WTC11 (cell line): Measurements from ENCODE around the gene MOSMO. TPM values are rescaled to one million over a fixed set of nuclear protein-coding genes. Genes with fewer than 3 reads are reported as not detected.

ENCODE experiments used
- ATAC-seq: fragments of 200-7000 bp; cut with Tn5 transposase; 2 replicates; pipeline ENCODE4 v1.10.0; 2021; ENCODE audit warnings: mild to moderate bottlenecking, moderate library complexity
- CTCF ChIA-PET: fragments of 300-600 bp; sonication (Branson Sonifier 250); formaldehyde crosslinking; loops from one replicate; lab custom pipeline; 2021; ENCODE audit warnings: antibody characterized with exemption; lab: Charles Lee
- POLR2A ChIA-PET: fragments of 350-600 bp; sonication (Branson Sonifier 250); formaldehyde crosslinking; loops from one replicate; lab custom pipeline; 2021; ENCODE audit warnings: antibody characterized with exemption; lab: Charles Lee
- DNase-seq: peaks from one replicate; pipeline ENCODE4 v3.0.0; 2021; ENCODE audit warnings: low spot score
- H3K27ac Mint-ChIP-seq: 2 replicates; pipeline ENCODE4 v1.8.0; 2021; ENCODE audit warnings: mixed read lengths
- H3K27me3 Mint-ChIP-seq: 2 replicates; pipeline ENCODE4 v1.8.0; 2021; ENCODE audit warnings: low read depth, mild to moderate bottlenecking, moderate library complexity, mixed read lengths
- H3K36me3 Mint-ChIP-seq: 2 replicates; pipeline ENCODE4 v1.8.0; 2021; ENCODE audit warnings: mixed read lengths
- H3K4me1 Mint-ChIP-seq: 2 replicates; pipeline ENCODE4 v1.8.0; 2022; ENCODE audit warnings: mixed read lengths
- H3K4me3 Mint-ChIP-seq: 2 replicates; pipeline ENCODE4 v1.8.0; 2021; ENCODE audit warnings: mild to moderate bottlenecking, moderate library complexity, mixed read lengths
- H3K9me3 Mint-ChIP-seq: 2 replicates; pipeline ENCODE4 v1.8.0; 2021; ENCODE audit warnings: mixed read lengths
- AFF4 ChIP-seq: sonication (generic); formaldehyde crosslinking; IDR thresholded peaks from 2 replicates; pipeline ENCODE4 v1.8.1; 2023; ENCODE audit warnings: mild to moderate bottlenecking, missing genetic modification reagents, borderline replicate concordance
- CREB1 ChIP-seq: sonication (generic); formaldehyde crosslinking; IDR thresholded peaks from 2 replicates; pipeline ENCODE4 v1.8.0; 2023; ENCODE audit warnings: mild to moderate bottlenecking, missing genetic modification reagents
- CREM ChIP-seq: sonication (generic); formaldehyde crosslinking; IDR thresholded peaks from 2 replicates; pipeline ENCODE4 v1.8.1; 2022; ENCODE audit warnings: mild to moderate bottlenecking, missing genetic modification reagents, moderate library complexity
- IRF1 ChIP-seq: sonication (generic); formaldehyde crosslinking; IDR thresholded peaks from 2 replicates; pipeline ENCODE4 v1.8.0; 2023; ENCODE audit warnings: missing genetic modification reagents
- JUN ChIP-seq: sonication (generic); formaldehyde crosslinking; IDR thresholded peaks from 2 replicates; pipeline ENCODE4 v1.8.0; 2023; ENCODE audit warnings: mild to moderate bottlenecking, missing genetic modification reagents
- MAX ChIP-seq: sonication (generic); formaldehyde crosslinking; IDR thresholded peaks from 2 replicates; pipeline ENCODE4 v1.8.0; 2022; ENCODE audit warnings: mild to moderate bottlenecking, missing genetic modification reagents
- SOX15 ChIP-seq: fragments of 250-450 bp; sonication (Bioruptor Pico); IDR thresholded peaks from 2 replicates; pipeline ENCODE4 v1.9.0; 2021; ENCODE audit warnings: mild to moderate bottlenecking
- TCF7 ChIP-seq: sonication (generic); formaldehyde crosslinking; IDR thresholded peaks from 2 replicates; pipeline ENCODE4 v1.8.0; 2022; ENCODE audit warnings: mild to moderate bottlenecking, low read depth, missing genetic modification reagents, moderate library complexity
- USF2 ChIP-seq: sonication (generic); formaldehyde crosslinking; IDR thresholded peaks from 2 replicates; pipeline ENCODE4 v1.8.1; 2023; ENCODE audit warnings: mild to moderate bottlenecking, missing genetic modification reagents, moderate library complexity
- ZNF396 ChIP-seq: fragments of 250-450 bp; sonication (Bioruptor Pico); IDR thresholded peaks from 2 replicates; pipeline ENCODE4 v1.8.0; 2021; ENCODE audit warnings: mild to moderate bottlenecking, moderate library complexity, borderline replicate concordance
- ZNF512 ChIP-seq: sonication (generic); formaldehyde crosslinking; IDR thresholded peaks from 2 replicates; pipeline ENCODE4 v1.8.1; 2022; ENCODE audit warnings: missing genetic modification reagents, borderline replicate concordance
- total RNA-seq: library from RNA; stranded (reverse); gene quantifications from 3 replicates; pipeline ENCODE4 v1.2.3, GENCODE V29; 2021
- TF ChIP-seq, protein P1 (sequence below): fragments of 200-600 bp; IDR thresholded peaks from 2 replicates; pipeline ENCODE4 v1.8.0; 2022; ENCODE audit warnings: antibody characterized with exemption
- TF ChIP-seq, protein P2 (sequence below): fragments of 250-450 bp; sonication (Bioruptor Pico); IDR thresholded peaks from 2 replicates; pipeline ENCODE4 v1.9.0; 2021; ENCODE audit warnings: mild to moderate bottlenecking
- TF ChIP-seq, protein P3 (sequence below): sonication (generic); formaldehyde crosslinking; IDR thresholded peaks from 2 replicates; pipeline ENCODE4 v1.8.0; 2022; ENCODE audit warnings: missing genetic modification reagents
- TF ChIP-seq, protein P4 (sequence below): sonication (generic); formaldehyde crosslinking; IDR thresholded peaks from 2 replicates; pipeline ENCODE4 v1.8.0; 2023; ENCODE audit warnings: mild to moderate bottlenecking, missing genetic modification reagents

The MOSMO gene
- total RNA-seq, 1 experiment from 2014 or later, result 10.7 TPM

DNA sequence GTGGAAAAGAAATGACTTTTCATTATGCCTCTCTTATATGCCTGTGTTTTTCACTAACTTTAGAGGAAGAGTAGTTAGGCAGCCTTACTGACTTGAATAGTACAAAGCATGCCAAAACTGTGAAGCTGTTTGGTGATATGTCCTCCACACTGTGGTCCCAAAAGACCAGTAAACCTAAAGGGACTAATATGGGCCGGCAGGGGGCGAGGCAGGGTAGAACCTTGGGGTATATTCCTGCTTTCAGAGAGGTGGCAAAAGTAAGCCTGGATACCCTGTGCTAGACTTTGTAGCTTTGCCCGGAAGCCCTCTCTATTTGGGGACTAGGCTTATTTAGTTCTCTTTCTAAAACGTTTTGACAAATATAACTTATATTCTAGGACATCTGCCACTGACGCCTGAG, 48.0 kb downstream of the MOSMO start:
- POLR2A ChIA-PET, result interaction anchor here (0.7 kb wide), 1 partner anchor 44 kb away, joined by 6 read pairs; no protein-coding TSS in a partner anchor
- Mint-ChIP-seq H3K9me3 (no peaks in the 10 kb centered on the region), H3K36me3 (no peaks in the 10 kb centered on the region), H3K27me3 (no peaks in the 10 kb centered on the region), H3K4me1 (peaks cover 5% of the 10 kb centered on the region; the same call in 1 of the 2 replicates), H3K27ac (peak overlapping the region; percentile 22; the same call in 1 of the 2 replicates), H3K4me3 (no peak overlapping the region)
- TF ChIP-seq TCF7, result no peak
- TF ChIP-seq, protein P1, sequence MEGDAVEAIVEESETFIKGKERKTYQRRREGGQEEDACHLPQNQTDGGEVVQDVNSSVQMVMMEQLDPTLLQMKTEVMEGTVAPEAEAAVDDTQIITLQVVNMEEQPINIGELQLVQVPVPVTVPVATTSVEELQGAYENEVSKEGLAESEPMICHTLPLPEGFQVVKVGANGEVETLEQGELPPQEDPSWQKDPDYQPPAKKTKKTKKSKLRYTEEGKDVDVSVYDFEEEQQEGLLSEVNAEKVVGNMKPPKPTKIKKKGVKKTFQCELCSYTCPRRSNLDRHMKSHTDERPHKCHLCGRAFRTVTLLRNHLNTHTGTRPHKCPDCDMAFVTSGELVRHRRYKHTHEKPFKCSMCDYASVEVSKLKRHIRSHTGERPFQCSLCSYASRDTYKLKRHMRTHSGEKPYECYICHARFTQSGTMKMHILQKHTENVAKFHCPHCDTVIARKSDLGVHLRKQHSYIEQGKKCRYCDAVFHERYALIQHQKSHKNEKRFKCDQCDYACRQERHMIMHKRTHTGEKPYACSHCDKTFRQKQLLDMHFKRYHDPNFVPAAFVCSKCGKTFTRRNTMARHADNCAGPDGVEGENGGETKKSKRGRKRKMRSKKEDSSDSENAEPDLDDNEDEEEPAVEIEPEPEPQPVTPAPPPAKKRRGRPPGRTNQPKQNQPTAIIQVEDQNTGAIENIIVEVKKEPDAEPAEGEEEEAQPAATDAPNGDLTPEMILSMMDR, result peak; percentile 47
- DNase-seq (peak; percentile 73), ATAC-seq (peak; percentile 96)
- CTCF ChIA-PET, result interaction anchor here (0.6 to 5.9 kb wide), 41 partner anchors 8 to 755 kb away, joined by 3 to 98 read pairs (median 5); partner anchors contain the start of genes MOSMO and PDZD9

GRCh38 chr16:22063888-22064467, 56.1 kb downstream of the MOSMO start:
- ATAC-seq (no peak), DNase-seq (no peak)
- CTCF ChIA-PET, result interaction anchor here (0.8 to 3.3 kb wide), 3 partner anchors 8 to 123 kb away, joined by 3 to 33 read pairs (median 13); no protein-coding TSS in a partner anchor
- peaks cover 15% of the 10 kb centered on the region for H3K36me3 Mint-ChIP-seq
- TF ChIP-seq IRF1 (CRISPR knock-in tag) (no peak), TCF7 (no peak), CREM (CRISPR knock-in tag) (no peak), SOX15 (no peak), ZNF512 (CRISPR knock-in tag) (no peak), CREB1 (CRISPR knock-in tag) (no peak), ZNF396 (CRISPR knock-in tag) (no peak), MAX (CRISPR knock-in tag) (no peak), USF2 (CRISPR knock-in tag) (no peak), JUN (no peak), AFF4 (CRISPR knock-in tag) (no peak)
- TF ChIP-seq, protein P2, sequence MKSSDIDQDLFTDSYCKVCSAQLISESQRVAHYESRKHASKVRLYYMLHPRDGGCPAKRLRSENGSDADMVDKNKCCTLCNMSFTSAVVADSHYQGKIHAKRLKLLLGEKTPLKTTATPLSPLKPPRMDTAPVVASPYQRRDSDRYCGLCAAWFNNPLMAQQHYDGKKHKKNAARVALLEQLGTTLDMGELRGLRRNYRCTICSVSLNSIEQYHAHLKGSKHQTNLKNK, result no peak
- TF ChIP-seq, protein P3, sequence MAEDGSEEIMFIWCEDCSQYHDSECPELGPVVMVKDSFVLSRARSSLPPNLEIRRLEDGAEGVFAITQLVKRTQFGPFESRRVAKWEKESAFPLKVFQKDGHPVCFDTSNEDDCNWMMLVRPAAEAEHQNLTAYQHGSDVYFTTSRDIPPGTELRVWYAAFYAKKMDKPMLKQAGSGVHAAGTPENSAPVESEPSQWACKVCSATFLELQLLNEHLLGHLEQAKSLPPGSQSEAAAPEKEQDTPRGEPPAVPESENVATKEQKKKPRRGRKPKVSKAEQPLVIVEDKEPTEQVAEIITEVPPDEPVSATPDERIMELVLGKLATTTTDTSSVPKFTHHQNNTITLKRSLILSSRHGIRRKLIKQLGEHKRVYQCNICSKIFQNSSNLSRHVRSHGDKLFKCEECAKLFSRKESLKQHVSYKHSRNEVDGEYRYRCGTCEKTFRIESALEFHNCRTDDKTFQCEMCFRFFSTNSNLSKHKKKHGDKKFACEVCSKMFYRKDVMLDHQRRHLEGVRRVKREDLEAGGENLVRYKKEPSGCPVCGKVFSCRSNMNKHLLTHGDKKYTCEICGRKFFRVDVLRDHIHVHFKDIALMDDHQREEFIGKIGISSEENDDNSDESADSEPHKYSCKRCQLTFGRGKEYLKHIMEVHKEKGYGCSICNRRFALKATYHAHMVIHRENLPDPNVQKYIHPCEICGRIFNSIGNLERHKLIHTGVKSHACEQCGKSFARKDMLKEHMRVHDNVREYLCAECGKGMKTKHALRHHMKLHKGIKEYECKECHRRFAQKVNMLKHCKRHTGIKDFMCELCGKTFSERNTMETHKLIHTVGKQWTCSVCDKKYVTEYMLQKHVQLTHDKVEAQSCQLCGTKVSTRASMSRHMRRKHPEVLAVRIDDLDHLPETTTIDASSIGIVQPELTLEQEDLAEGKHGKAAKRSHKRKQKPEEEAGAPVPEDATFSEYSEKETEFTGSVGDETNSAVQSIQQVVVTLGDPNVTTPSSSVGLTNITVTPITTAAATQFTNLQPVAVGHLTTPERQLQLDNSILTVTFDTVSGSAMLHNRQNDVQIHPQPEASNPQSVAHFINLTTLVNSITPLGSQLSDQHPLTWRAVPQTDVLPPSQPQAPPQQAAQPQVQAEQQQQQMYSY (CRISPR knock-in tag), result no peak
- TF ChIP-seq, protein P4, sequence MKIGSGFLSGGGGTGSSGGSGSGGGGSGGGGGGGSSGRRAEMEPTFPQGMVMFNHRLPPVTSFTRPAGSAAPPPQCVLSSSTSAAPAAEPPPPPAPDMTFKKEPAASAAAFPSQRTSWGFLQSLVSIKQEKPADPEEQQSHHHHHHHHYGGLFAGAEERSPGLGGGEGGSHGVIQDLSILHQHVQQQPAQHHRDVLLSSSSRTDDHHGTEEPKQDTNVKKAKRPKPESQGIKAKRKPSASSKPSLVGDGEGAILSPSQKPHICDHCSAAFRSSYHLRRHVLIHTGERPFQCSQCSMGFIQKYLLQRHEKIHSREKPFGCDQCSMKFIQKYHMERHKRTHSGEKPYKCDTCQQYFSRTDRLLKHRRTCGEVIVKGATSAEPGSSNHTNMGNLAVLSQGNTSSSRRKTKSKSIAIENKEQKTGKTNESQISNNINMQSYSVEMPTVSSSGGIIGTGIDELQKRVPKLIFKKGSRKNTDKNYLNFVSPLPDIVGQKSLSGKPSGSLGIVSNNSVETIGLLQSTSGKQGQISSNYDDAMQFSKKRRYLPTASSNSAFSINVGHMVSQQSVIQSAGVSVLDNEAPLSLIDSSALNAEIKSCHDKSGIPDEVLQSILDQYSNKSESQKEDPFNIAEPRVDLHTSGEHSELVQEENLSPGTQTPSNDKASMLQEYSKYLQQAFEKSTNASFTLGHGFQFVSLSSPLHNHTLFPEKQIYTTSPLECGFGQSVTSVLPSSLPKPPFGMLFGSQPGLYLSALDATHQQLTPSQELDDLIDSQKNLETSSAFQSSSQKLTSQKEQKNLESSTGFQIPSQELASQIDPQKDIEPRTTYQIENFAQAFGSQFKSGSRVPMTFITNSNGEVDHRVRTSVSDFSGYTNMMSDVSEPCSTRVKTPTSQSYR (CRISPR knock-in tag), result no peak
- no peaks in the 10 kb centered on the region for H3K27me3 Mint-ChIP-seq
- H3K9me3 Mint-ChIP-seq, result peaks cover 16% of the 10 kb centered on the region
- H3K4me1 Mint-ChIP-seq, result peaks cover 23% of the 10 kb centered on the region
- POLR2A ChIA-PET, result interaction anchor here (0.6 kb wide), 1 partner anchor 56 kb away, joined by 3 read pairs; no protein-coding TSS in a partner anchor
- H3K4me3 Mint-ChIP-seq, result no peak overlapping the region
- H3K27ac Mint-ChIP-seq, result peak overlapping the region; percentile 76
